MM.1S (cell line): ENCODE results near the gene ZNF292.
"Not testable (repeated sequence)": the region's sequence is repeated elsewhere in the genome, so short reads cannot be mapped to it uniquely, and the experiment has no call there.

Source experiments
- DNase-seq: peaks from one replicate; pipeline ENCODE4 v3.0.0-alpha.2; 2015
- H2AFZ ChIP-seq: fragments of 300-600 bp; sonication (generic); 2 replicates; pipeline ENCODE4 v1.6.0; 2016; ENCODE audit warnings: antibody characterized with exemption, low read length
- H3F3A ChIP-seq: fragments of 300-600 bp; sonication (generic); 2 replicates; pipeline ENCODE4 v1.6.1; 2016; ENCODE audit warnings: mild to moderate bottlenecking, antibody characterized with exemption, low read length, moderate library complexity, mixed read lengths; ENCODE audit not compliant: insufficient read depth
- H3K27ac ChIP-seq: fragments of 300-600 bp; sonication (generic); 2 replicates; pipeline ENCODE4 v1.5.1; 2016; ENCODE audit warnings: mild to moderate bottlenecking, low read length
- H3K27me3 ChIP-seq: fragments of 300-600 bp; sonication (generic); replicated peaks from 2 replicates; pipeline ENCODE4 v1.6.0; 2016; ENCODE audit warnings: low read length; ENCODE audit not compliant: insufficient read depth
- H3K36me3 ChIP-seq: fragments of 300-600 bp; sonication (generic); replicated peaks from 2 replicates; pipeline ENCODE4 v1.6.1; 2016; ENCODE audit warnings: mild to moderate bottlenecking, low read length, mixed read lengths; ENCODE audit not compliant: insufficient read depth
- H3K4me1 ChIP-seq: fragments of 300-600 bp; sonication (generic); 2 replicates; pipeline ENCODE4 v1.6.1; 2016; ENCODE audit warnings: low read length, mixed read lengths
- H3K4me2 ChIP-seq: fragments of 300-600 bp; sonication (generic); 2 replicates; pipeline ENCODE4 v1.6.0; 2016; ENCODE audit warnings: low read depth, low read length
- H3K4me3 ChIP-seq: fragments of 300-600 bp; sonication (generic); 2 replicates; pipeline ENCODE4 v1.5.1; 2016; ENCODE audit warnings: low read length, mixed read lengths
- H3K79me2 ChIP-seq: fragments of 300-600 bp; sonication (generic); 2 replicates; pipeline ENCODE4 v1.6.1; 2016; ENCODE audit warnings: mixed run types, low read length, mixed read lengths
- H3K9ac ChIP-seq: fragments of 300-600 bp; sonication (generic); 2 replicates; pipeline ENCODE4 v1.6.1; 2016; ENCODE audit warnings: low read length, mixed read lengths
- H3K9me2 ChIP-seq: fragments of 300-600 bp; sonication (generic); replicated peaks from 2 replicates; pipeline ENCODE4 v1.6.1; 2016; ENCODE audit warnings: mild to moderate bottlenecking, low read length, mixed read lengths; ENCODE audit not compliant: insufficient read depth
- H3K9me3 ChIP-seq: fragments of 300-600 bp; sonication (generic); replicated peaks from 2 replicates; pipeline ENCODE4 v1.6.1; 2016; ENCODE audit warnings: mild to moderate bottlenecking, low read length, mixed read lengths; ENCODE audit not compliant: insufficient read depth
- H4K20me1 ChIP-seq: fragments of 300-600 bp; sonication (generic); 2 replicates; pipeline ENCODE4 v1.6.1; 2016; ENCODE audit warnings: mild to moderate bottlenecking, low read length, moderate library complexity, mixed read lengths; ENCODE audit not compliant: insufficient read depth
- CTCF ChIP-seq: fragments of 300-600 bp; sonication (generic); IDR thresholded peaks from 2 replicates; pipeline ENCODE4 v1.5.1; 2016; ENCODE audit warnings: antibody characterized with exemption, low read length, mixed read lengths
- EZH2 ChIP-seq: fragments of 300-600 bp; sonication (generic); optimal IDR thresholded peaks from 2 replicates; pipeline ENCODE3; 2017; ENCODE audit warnings: low read depth, mild to moderate bottlenecking, antibody characterized with exemption, low read length, mixed read lengths
- EZH2phosphoT487 ChIP-seq: fragments of 300-600 bp; sonication (generic); IDR thresholded peaks from 2 replicates; pipeline ENCODE4 v1.6.1; 2018; ENCODE audit warnings: antibody characterized with exemption, low read length

The ZNF292 gene

GRCh38 chr6:87155842-87156815 lies 764 bp downstream of the ZNF292 start:
- H3K9ac ChIP-seq: peak overlapping the region; percentile 78
- H3K4me2 ChIP-seq: peak overlapping the region; percentile 91
- H4K20me1 ChIP-seq: peaks cover 29% of the 10 kb centered on the region
- H2AFZ ChIP-seq: peak overlapping the region; percentile 80
- H3K9me2 ChIP-seq: no peaks in the 10 kb centered on the region
- peaks cover 18% of the 10 kb centered on the region for H3F3A ChIP-seq
- H3K27me3 ChIP-seq: no peaks in the 10 kb centered on the region
- H3K4me1 ChIP-seq: peaks cover 11% of the 10 kb centered on the region
- TF ChIP-seq EZH2 (no peak), CTCF (no peak), EZH2phosphoT487 (no peak)
- peak overlapping the region; percentile 96 for H3K4me3 ChIP-seq
- H3K79me2 ChIP-seq: peaks cover 57% of the 10 kb centered on the region
- DNase-seq: peak; percentile 27
- no peaks in the 10 kb centered on the region for H3K9me3 ChIP-seq
- no peaks in the 10 kb centered on the region; the same call in 1 of the 2 replicates for H3K36me3 ChIP-seq
- H3K27ac ChIP-seq: peak overlapping the region; percentile 90; the same call in 1 of the 2 replicates

GRCh38 chr6:87157596-87157995 lies 2.2 kb downstream of the ZNF292 start:
- H3K27ac ChIP-seq, H3K9me2 ChIP-seq, H3K27me3 ChIP-seq, H3K9ac ChIP-seq, H3K9me3 ChIP-seq, H3K4me3 ChIP-seq, H2AFZ ChIP-seq, DNase-seq, H3K36me3 ChIP-seq: not testable (repeated sequence)
- peaks cover 43% of the 10 kb centered on the region for H4K20me1 ChIP-seq
- H3K4me1 ChIP-seq: peaks cover 11% of the 10 kb centered on the region
- H3F3A ChIP-seq: peaks cover 18% of the 10 kb centered on the region
- peaks cover 71% of the 10 kb centered on the region for H3K79me2 ChIP-seq
- peak overlapping the region; percentile 91; the same call in 1 of the 2 replicates for H3K4me2 ChIP-seq

- no peaks in the 10 kb centered on the region; the same call in 1 of the 2 replicates for H3K36me3 ChIP-seq
- no peak overlapping the region for H3K9ac ChIP-seq
- no peak for DNase-seq
- peaks cover 6% of the 10 kb centered on the region; the same call in 1 of the 2 replicates for H3K4me1 ChIP-seq
- no peak overlapping the region for H3K4me2 ChIP-seq
- H3F3A ChIP-seq: peaks cover 1% of the 10 kb centered on the region; the same call in 1 of the 2 replicates
- no peak overlapping the region for H3K4me3 ChIP-seq
- H2AFZ ChIP-seq: no peak overlapping the region
- no peaks in the 10 kb centered on the region for H3K27me3 ChIP-seq
- no peaks in the 10 kb centered on the region for H3K9me3 ChIP-seq
- peaks cover 68% of the 10 kb centered on the region for H4K20me1 ChIP-seq
- TF ChIP-seq EZH2 (no peak), EZH2phosphoT487 (no peak), CTCF (no peak)
- H3K9me2 ChIP-seq: no peaks in the 10 kb centered on the region
- no peak overlapping the region for H3K27ac ChIP-seq
- H3K79me2 ChIP-seq: peaks cover 99% of the 10 kb centered on the region
Measured at GRCh38 chr6:87161299-87161698, 5.9 kb downstream of the ZNF292 start.

- Histone ChIP-seq H3K9ac (no peak overlapping the region), H3K36me3 (no peaks in the 10 kb centered on the region), H3F3A (no peaks in the 10 kb centered on the region), H3K9me2 (no peaks in the 10 kb centered on the region), H3K27ac (no peak overlapping the region), H3K9me3 (no peaks in the 10 kb centered on the region), H3K4me2 (no peak overlapping the region), H2AFZ (no peak overlapping the region), H4K20me1 (peaks cover 59% of the 10 kb centered on the region), H3K27me3 (no peaks in the 10 kb centered on the region), H3K79me2 (peaks cover 99% of the 10 kb centered on the region), H3K4me3 (no peak overlapping the region), H3K4me1 (no peaks in the 10 kb centered on the region)
- TF ChIP-seq EZH2phosphoT487 (no peak), EZH2 (no peak), CTCF (no peak)
- no peak for DNase-seq
Measured at GRCh38 chr6:87164004-87164403, 8.6 kb downstream of the ZNF292 start.
